Measurements from ENCODE around the gene SNAI3. TPM values are rescaled to one million over a fixed set of nuclear protein-coding genes. Genes with fewer than 3 reads are reported as not detected.
A peak's percentile ranks its signal among the peaks of the same experiment; 100 is the strongest.

Gene SNAI3
- total RNA-seq, 1 experiment from 2014 or later: 2.2 TPM

DNA sequence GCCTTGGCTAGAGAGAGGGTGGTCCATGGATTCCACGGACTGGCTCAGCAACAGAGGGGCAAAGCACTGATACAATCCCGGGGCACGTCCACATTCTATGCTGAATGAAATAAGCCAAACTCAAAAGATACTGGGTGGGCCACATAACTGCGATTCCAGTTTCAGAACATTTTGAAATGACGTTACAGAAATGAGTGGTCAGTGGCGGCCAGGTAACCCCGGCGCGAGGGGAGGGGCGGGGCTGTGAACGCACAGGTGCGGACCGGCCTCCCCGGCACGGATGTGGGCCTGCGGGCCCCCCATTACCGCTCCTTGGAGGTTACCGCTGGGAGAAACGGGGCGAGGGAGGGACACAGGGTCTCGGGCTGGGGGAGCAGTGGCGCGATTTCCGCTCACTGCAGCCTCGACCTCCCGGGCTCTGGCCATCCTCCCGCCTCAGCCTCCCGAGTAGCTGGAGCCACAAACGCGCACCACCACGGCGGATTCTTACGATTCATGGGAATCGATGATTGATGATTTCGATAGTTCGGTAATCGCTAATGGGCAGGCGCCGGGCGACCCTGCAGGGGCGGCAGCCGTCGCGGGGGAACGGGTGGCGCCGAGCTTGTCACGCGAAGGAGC lies 24.0 kb downstream of the SNAI3 start:
- Histone ChIP-seq H3K36me3 (ENCODE audit: control insufficient read depth in 1 of 2, insufficient read depth in 2 of 2, low read length in 2 of 2) (peaks cover 4% of the 10 kb centered on the region in 2 experiments; a peak in 1 of 4 replicates), H3K9ac (ENCODE audit: low read length) (peak overlapping the region; percentile 92), H4K20me1 (ENCODE audit: insufficient read depth) (no peaks in the 10 kb centered on the region), H3K27ac (ENCODE audit: low read depth, low read length) (peak overlapping the region; percentile 96), H3K4me3 (replicated peaks in 1 of 2; ENCODE audit: low read depth in 1 of 2, low read length in 2 of 2) (peak overlapping the region; percentile 73 to 98), H3K9me2 (ENCODE audit: insufficient read depth) (no peaks in the 10 kb centered on the region), H3K9me3 (ENCODE audit: control insufficient read depth in 1 of 2, insufficient read depth in 1 of 2, low read depth in 1 of 2, low read length in 2 of 2) (no peaks in the 10 kb centered on the region), H2AFZ (ENCODE audit: low read depth, low read length, poor library complexity, severe bottlenecking) (no peak overlapping the region), H3K79me2 (ENCODE audit: insufficient read depth, low read length) (peaks cover 36% of the 10 kb centered on the region), H3K27me3 (ENCODE audit: insufficient read depth, low read length) (no peaks in the 10 kb centered on the region), H3K4me2 (ENCODE audit: low read length) (peak overlapping the region; percentile 92), H3K4me1 (ENCODE audit: control insufficient read depth in 1 of 2, insufficient read depth in 2 of 2, low read length in 2 of 2) (peaks cover 4 to 21% of the 10 kb centered on the region in 2 experiments; a peak in 3 of 4 replicates)
- TSS peak; percentile 79 for BruUV-seq (replicated peaks)
- POLR2A ChIA-PET: interaction anchor here (1.0 kb wide), 2 partner anchors 69 to 112 kb away, joined by 3 read pairs; no protein-coding TSS in a partner anchor
- RAD21 ChIA-PET (ENCODE audit: low non-redundant PET in 1 of 2, low total read pairs in 2 of 2, uncharacterized antibody in 2 of 2, unreplicated experiment in 2 of 2): no interaction called here
- DNase-seq (ENCODE audit: low read depth, low spot score): no peak
- ATAC-seq: peak; percentile 3; the same call in 1 of the 2 replicates
- TF ChIP-seq, protein P1, sequence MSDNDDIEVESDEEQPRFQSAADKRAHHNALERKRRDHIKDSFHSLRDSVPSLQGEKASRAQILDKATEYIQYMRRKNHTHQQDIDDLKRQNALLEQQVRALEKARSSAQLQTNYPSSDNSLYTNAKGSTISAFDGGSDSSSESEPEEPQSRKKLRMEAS (IDR thresholded peaks at IDR 0.05): no peak
- TF ChIP-seq TCF7L2 (IDR thresholded peaks at IDR 0.05; ENCODE audit: borderline replicate concordance, extremely low read depth, insufficient read depth, insufficient read length) (no peak), POLR2AphosphoS5 (IDR thresholded peaks at IDR 0.05; ENCODE audit: low read depth, low read length) (no peak), ZFX (IDR thresholded peaks at IDR 0.05) (0 out of 2 replicates have a peak, but pooled peaks have one; percentile 55)
- intact Hi-C loops (cut with micrococcal nuclease): no loop called here
- CTCF ChIA-PET: interaction anchor here (1.3 kb wide), 2 partner anchors 10 to 75 kb away, joined by 5 to 7 read pairs; no protein-coding TSS in a partner anchor

DNA sequence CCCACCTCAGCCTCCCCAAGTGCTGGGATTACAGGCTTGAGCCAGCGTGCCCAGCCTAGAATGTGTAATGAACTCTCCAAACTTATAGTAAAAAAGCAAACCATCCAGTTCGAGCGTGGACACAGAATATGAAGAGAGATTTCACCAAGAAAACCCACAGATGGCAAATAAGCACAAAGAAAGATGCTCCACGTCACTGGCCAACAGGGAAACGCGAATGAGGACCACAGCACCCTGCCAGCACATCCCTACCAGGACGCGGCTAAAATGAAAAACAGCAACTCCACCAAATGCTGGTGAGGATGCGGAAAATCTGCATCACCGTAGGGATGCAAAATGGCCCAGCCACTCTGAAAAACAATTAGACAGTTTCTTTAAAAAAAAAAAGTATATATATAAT lies 24.8 kb downstream of the SNAI3 start:
- no peak overlapping the region for H3K27ac ChIP-seq (ENCODE audit: low read depth, low read length)
- H3K9ac ChIP-seq (ENCODE audit: low read length): no peak overlapping the region
- CTCF ChIA-PET: no interaction called here
- BruUV-seq (replicated peaks): no TSS peak
- H3K4me2 ChIP-seq (ENCODE audit: low read length): no peak overlapping the region
- RAD21 ChIA-PET (ENCODE audit: low non-redundant PET in 1 of 2, low total read pairs in 2 of 2, uncharacterized antibody in 2 of 2, unreplicated experiment in 2 of 2): interaction anchor here in 1 of 2 experiments (0.7 kb wide), 1 partner anchor 43 kb away, joined by 4 read pairs; no protein-coding TSS in a partner anchor
- peaks cover 4 to 21% of the 10 kb centered on the region in 2 experiments; a peak in 3 of 4 replicates for H3K4me1 ChIP-seq (ENCODE audit: control insufficient read depth in 1 of 2, insufficient read depth in 2 of 2, low read length in 2 of 2)
- TF ChIP-seq FOSL1 (IDR thresholded peaks at IDR 0.05; ENCODE audit: low read depth) (no peak), EZH2 (IDR thresholded peaks at IDR 0.05) (no peak), YY1 (IDR thresholded peaks at IDR 0.05; ENCODE audit: extremely low read depth, insufficient replicate concordance, low read depth, low read length) (no peak), CBX3 (IDR thresholded peaks at IDR 0.05; ENCODE audit: low read depth) (no peak), ELF1 (IDR thresholded peaks at IDR 0.05; ENCODE audit: borderline replicate concordance, low read depth) (no peak)
- TF ChIP-seq, protein P2, sequence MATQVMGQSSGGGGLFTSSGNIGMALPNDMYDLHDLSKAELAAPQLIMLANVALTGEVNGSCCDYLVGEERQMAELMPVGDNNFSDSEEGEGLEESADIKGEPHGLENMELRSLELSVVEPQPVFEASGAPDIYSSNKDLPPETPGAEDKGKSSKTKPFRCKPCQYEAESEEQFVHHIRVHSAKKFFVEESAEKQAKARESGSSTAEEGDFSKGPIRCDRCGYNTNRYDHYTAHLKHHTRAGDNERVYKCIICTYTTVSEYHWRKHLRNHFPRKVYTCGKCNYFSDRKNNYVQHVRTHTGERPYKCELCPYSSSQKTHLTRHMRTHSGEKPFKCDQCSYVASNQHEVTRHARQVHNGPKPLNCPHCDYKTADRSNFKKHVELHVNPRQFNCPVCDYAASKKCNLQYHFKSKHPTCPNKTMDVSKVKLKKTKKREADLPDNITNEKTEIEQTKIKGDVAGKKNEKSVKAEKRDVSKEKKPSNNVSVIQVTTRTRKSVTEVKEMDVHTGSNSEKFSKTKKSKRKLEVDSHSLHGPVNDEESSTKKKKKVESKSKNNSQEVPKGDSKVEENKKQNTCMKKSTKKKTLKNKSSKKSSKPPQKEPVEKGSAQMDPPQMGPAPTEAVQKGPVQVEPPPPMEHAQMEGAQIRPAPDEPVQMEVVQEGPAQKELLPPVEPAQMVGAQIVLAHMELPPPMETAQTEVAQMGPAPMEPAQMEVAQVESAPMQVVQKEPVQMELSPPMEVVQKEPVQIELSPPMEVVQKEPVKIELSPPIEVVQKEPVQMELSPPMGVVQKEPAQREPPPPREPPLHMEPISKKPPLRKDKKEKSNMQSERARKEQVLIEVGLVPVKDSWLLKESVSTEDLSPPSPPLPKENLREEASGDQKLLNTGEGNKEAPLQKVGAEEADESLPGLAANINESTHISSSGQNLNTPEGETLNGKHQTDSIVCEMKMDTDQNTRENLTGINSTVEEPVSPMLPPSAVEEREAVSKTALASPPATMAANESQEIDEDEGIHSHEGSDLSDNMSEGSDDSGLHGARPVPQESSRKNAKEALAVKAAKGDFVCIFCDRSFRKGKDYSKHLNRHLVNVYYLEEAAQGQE (IDR thresholded peaks at IDR 0.05; ENCODE audit: low read depth): no peak
- TF ChIP-seq, protein P1 (IDR thresholded peaks at IDR 0.05): no peak
- POLR2A ChIA-PET: no interaction called here
- H2AFZ ChIP-seq (ENCODE audit: low read depth, low read length, poor library complexity, severe bottlenecking): no peak overlapping the region
- H3K27me3 ChIP-seq (ENCODE audit: insufficient read depth, low read length): no peaks in the 10 kb centered on the region
- H3K36me3 ChIP-seq (ENCODE audit: control insufficient read depth in 1 of 2, insufficient read depth in 2 of 2, low read length in 2 of 2): peaks cover 4% of the 10 kb centered on the region in 2 experiments; a peak in 1 of 4 replicates
- peaks cover 36% of the 10 kb centered on the region for H3K79me2 ChIP-seq (ENCODE audit: insufficient read depth, low read length)
- no peak for DNase-seq (ENCODE audit: low read depth, low spot score)
- ATAC-seq: no peak
- no peak overlapping the region for H3K4me3 ChIP-seq (replicated peaks in 1 of 2; ENCODE audit: low read depth in 1 of 2, low read length in 2 of 2)
- H3K9me2 ChIP-seq (ENCODE audit: insufficient read depth): no peaks in the 10 kb centered on the region
- no peaks in the 10 kb centered on the region for H3K9me3 ChIP-seq (ENCODE audit: control insufficient read depth in 1 of 2, insufficient read depth in 1 of 2, low read depth in 1 of 2, low read length in 2 of 2)
- H4K20me1 ChIP-seq (ENCODE audit: insufficient read depth): no peaks in the 10 kb centered on the region
- intact Hi-C loops (cut with micrococcal nuclease): no loop called here
